Measurements from ENCODE around the gene SCRN2. TPM values are rescaled to one million over a fixed set of nuclear protein-coding genes. Genes with fewer than 3 reads are reported as not detected.
A peak's percentile ranks its signal among the peaks of the same experiment; 100 is the strongest.

SCRN2 gene
- total RNA-seq, 4 donors from 2014 or later, result 43.6 to 72.6 (median 60.3) TPM

DNA sequence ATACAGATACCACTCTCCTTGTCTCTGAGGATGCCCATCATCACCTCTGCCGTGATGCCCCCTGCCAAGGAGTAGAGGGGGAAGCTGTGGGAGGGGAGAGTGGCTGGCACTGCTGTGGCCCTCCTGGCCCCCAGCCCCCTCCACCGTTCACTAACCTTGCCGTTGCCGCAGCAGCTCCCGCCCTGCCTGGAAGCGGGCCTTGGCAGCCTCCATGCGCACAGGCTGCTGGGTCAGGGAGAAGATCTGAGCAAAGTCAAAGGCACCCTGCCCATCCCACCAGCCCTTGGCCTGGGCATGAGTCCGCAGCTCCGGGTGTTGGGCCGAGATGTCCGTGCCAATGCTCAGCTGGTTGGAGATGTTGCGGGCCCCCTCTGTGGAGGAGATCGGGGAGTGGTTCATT, 2.4 kb downstream of the SCRN2 start:
- ATAC-seq (ENCODE audit: low FRiP score) (no peak), DNase-seq (ENCODE audit: low spot score) (no peak)
- TF ChIP-seq, protein P1, sequence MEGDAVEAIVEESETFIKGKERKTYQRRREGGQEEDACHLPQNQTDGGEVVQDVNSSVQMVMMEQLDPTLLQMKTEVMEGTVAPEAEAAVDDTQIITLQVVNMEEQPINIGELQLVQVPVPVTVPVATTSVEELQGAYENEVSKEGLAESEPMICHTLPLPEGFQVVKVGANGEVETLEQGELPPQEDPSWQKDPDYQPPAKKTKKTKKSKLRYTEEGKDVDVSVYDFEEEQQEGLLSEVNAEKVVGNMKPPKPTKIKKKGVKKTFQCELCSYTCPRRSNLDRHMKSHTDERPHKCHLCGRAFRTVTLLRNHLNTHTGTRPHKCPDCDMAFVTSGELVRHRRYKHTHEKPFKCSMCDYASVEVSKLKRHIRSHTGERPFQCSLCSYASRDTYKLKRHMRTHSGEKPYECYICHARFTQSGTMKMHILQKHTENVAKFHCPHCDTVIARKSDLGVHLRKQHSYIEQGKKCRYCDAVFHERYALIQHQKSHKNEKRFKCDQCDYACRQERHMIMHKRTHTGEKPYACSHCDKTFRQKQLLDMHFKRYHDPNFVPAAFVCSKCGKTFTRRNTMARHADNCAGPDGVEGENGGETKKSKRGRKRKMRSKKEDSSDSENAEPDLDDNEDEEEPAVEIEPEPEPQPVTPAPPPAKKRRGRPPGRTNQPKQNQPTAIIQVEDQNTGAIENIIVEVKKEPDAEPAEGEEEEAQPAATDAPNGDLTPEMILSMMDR (IDR thresholded peaks at IDR 0.05), result no peak

DNA sequence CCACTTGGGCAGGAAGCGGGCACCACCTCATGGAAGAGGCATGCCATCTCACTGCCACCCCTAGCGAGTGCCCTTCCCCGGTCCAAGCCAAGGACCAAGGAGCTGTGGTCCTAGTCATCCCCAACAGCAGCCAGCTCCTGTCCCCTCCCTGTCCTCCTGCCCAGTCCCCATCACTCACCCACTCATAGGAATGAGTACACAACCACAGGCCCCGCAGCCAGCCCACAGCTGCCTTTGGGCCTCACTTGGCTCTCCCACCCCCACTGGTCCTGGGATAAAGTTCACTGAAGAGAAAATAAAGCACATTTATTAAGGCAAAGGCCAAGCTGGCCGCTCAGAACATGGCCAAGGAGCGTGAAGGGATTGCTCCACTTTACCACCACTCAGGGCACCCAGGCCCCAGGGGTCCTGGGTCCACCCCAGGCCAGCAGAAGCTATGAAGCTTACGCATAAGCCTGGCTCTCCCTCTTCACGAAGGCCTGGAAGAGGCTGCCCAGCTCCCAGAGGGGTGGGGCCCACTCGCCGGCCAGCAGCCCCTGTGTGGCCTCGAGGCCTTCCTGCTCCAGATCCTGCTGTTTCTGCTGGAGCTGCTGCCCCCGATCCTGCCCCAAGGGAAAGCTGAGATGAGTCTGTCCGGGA, 3.6 kb downstream of the SCRN2 start:
- TF ChIP-seq, protein P1 (IDR thresholded peaks at IDR 0.05), result no peak

DNA sequence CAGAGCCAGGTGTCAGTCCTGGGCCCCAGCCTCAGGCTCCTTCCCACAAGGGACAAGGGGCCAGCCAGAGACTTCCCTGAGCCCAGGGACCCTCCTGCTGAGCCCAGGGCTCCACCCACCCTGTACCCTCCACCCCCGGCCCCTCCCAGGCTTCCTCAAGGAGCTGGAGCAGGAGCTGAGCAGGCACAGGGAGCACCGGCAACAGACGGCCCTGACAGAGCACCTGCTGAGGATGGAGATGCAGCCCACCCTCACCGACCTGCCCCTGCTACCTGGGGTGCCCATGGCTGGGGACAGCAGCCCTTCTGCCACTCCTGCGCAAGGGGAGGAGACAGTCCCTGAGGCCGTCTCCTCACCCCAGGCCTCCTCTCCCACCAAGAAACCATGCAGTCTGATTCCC, 4.5 kb downstream of the SCRN2 start:
- TF ChIP-seq, protein P1 (IDR thresholded peaks at IDR 0.05), result no peak
- ATAC-seq (ENCODE audit: low FRiP score) (no peak), DNase-seq (ENCODE audit: low spot score) (no peak)

More for the DNA sequence above, 3.6 kb downstream of the SCRN2 start:
- DNase-seq (ENCODE audit: low spot score) (no peak), ATAC-seq (ENCODE audit: low FRiP score) (no peak)

DNA sequence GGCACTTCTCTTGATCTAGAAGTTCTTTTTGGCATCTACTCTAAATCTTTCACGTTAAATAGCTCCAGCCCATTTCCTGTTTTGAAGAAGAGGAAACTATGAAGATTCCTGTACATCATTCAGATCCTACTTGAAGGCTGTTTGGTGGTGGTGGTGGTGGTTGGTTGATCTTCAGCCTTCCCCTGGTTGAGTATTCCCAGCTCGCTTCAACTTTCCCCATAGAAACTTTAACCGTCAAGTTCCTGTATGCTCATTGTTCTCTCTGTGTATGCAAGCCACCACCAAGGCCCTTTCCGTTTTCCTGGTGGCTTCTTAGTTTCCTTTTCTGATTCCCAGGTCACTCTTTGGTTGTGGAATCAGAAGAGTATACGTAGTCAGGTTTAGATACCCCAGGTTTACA, 6.3 kb downstream of the SCRN2 start:
- TF ChIP-seq, protein P1 (IDR thresholded peaks at IDR 0.05), result no peak
- no peak for DNase-seq (ENCODE audit: low spot score)
- no peak for ATAC-seq (ENCODE audit: low FRiP score)

DNA sequence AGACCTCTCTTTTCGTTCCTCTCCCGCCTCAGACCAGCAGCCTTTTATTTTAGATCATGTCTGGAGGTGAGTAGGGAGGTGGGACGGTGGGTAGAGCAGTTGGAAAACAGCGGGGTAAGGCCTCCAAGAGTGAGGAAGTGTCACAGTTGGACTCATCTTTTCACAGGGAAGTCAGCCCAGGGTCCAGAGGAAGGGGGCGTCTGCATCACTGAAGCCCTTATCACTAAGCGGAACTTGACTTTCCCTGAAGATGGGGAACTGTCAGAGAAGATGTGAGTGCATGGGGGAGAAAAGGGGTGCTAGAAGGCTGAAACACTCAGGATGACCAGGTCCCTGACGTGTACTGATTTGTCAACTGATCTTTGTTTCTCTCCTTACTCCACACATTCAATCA, 9.1 kb downstream of the SCRN2 start:
- TF ChIP-seq, protein P1 (IDR thresholded peaks at IDR 0.05), result no peak
- no peak for ATAC-seq (ENCODE audit: low FRiP score)

DNA sequence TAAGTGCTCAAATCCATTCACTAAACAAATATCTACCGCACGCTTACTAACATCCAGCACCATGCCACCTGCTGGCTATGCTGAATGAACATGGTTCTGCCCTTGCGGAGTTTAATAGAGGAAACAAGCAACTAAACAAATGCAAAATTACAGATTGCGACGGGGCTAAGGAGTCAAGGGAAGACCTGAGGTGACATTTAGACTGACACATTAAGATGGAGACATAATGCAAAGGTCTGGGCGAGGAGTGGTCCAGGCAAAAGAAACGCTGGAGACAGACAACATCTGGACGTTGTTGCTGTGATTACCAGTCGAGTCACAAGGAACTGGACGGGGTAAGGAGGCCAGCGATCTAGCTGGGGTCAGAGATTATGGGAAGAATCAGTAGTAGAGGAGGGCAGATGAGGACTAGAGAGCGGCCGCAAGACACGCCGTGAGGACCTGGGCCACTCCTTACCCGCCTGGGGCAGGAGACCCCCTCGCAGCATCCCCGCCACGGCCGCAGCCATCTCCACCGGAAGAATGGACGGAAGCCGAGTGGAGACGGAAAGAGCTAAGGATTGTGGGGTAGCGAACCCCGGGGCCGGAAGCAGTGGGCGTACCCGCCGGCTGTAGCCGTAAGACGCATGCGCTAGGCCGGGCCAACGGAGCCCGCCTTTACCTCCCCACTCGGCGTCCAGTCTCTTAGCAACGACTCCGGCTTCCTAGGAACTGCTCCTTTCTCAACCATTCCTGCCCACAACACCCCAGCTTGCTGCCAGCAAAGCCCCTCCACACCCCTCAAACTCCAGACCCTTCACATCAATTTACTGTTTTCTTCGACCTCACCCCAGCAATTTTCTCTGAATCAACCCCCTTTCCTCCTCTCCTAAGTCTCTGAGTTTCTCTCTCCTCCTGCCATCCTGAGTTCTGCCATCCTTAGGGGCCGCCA, 9.8 kb downstream of the SCRN2 start, which contains the start of the genes LRRC46 and MRPL10:
Gene LRRC46 (plus strand): TSS at position 668 of the 931 bp plus-strand sequence. CDS start 320 bp downstream, outside the sequence.
Gene MRPL10 (minus strand): TSS at position 539 of the 931 bp plus-strand sequence. CDS start 30 bp downstream, at position 509.
- ATAC-seq (ENCODE audit: low FRiP score) (peak; percentile 95), DNase-seq (ENCODE audit: low spot score) (peak; percentile 74)
- TF ChIP-seq, protein P1 (IDR thresholded peaks at IDR 0.05), result no peak

More for the DNA sequence above, 9.1 kb downstream of the SCRN2 start:
- no peak for DNase-seq (ENCODE audit: low spot score)

Data from omental fat pad (tissue), 4 donors.